IPS DF 6.9 (cell line): ENCODE results near the gene ABCG2.

Source experiments
- DNase-seq: peaks from one replicate; pipeline ENCODE4 v3.0.0-alpha.2; 2013; ENCODE audit warnings: low read depth, low spot score
- H3K27ac ChIP-seq: one replicate; pipeline ENCODE4 v1.5.1; 2013; ENCODE audit warnings: low read length, control low read depth
- H3K27me3 ChIP-seq: 2 replicates; pipeline ENCODE4 v1.6.1; 2013; ENCODE audit warnings: mild to moderate bottlenecking, low read length; ENCODE audit not compliant: control insufficient read depth, insufficient read depth
- H3K36me3 ChIP-seq: 2 replicates; pipeline ENCODE4 v1.6.1; 2013; ENCODE audit warnings: low read length; ENCODE audit not compliant: control insufficient read depth, insufficient read depth
- H3K4me1 ChIP-seq: 2 replicates; pipeline ENCODE4 v1.6.1; 2013; ENCODE audit warnings: low read length; ENCODE audit not compliant: control insufficient read depth, insufficient read depth
- H3K4me3 ChIP-seq: 2 replicates; pipeline ENCODE4 v1.5.1; 2013; ENCODE audit warnings: mild to moderate bottlenecking, low read length
- H3K9me3 ChIP-seq: 2 replicates; pipeline ENCODE4 v1.6.1; 2013; ENCODE audit warnings: low read length, inconsistent platforms; ENCODE audit not compliant: control insufficient read depth, insufficient read depth
- WGBS: extraction: QIAGEN DNeasy Blood & Tissue Kit; methylation state at CpG from one replicate; pipeline ENCODE4 v1.1.7; 2013; ENCODE audit warnings: mixed read lengths, missing lambda C conversion rate; ENCODE audit not compliant: insufficient read length, insufficient coverage; 5-methylcytosine and 5-hydroxymethylcytosine counted together

ABCG2 gene

GRCh38 chr4:88058295-88058694, 100.1 kb downstream of the ABCG2 start:
- Histone ChIP-seq H3K4me1 (no peaks in the 10 kb centered on the region), H3K27me3 (no peaks in the 10 kb centered on the region), H3K4me3 (no peak overlapping the region), H3K9me3 (no peaks in the 10 kb centered on the region), H3K36me3 (no peaks in the 10 kb centered on the region; the same call in 1 of the 2 replicates), H3K27ac (no peak overlapping the region)
- WGBS: no CpG with 5 or more reads among the region's 3 CpGs
- DNase-seq: no peak

GRCh38 chr4:88054901-88055300, 103.5 kb downstream of the ABCG2 start:
- H3K9me3 ChIP-seq: no peaks in the 10 kb centered on the region
- H3K4me3 ChIP-seq: no peak overlapping the region
- H3K4me1 ChIP-seq: no peaks in the 10 kb centered on the region
- DNase-seq: peak; percentile 43
- no peaks in the 10 kb centered on the region; the same call in 1 of the 2 replicates for H3K36me3 ChIP-seq
- no peaks in the 10 kb centered on the region for H3K27me3 ChIP-seq
- no CpG with 5 or more reads among the region's 3 CpGs for WGBS
- no peak overlapping the region for H3K27ac ChIP-seq

- H3K36me3 ChIP-seq: no peaks in the 10 kb centered on the region; the same call in 1 of the 2 replicates
- no peaks in the 10 kb centered on the region for H3K9me3 ChIP-seq
- DNase-seq: no peak
- WGBS: no CpG with 5 or more reads among the region's 4 CpGs
- H3K27me3 ChIP-seq: no peaks in the 10 kb centered on the region
- H3K4me3 ChIP-seq: no peak overlapping the region
- no peaks in the 10 kb centered on the region for H3K4me1 ChIP-seq
- no peak overlapping the region for H3K27ac ChIP-seq
These were observed 104.2 kb downstream of the ABCG2 start for GRCh38 chr4:88054229-88054628.

- no peak for DNase-seq
- Histone ChIP-seq H3K36me3 (peaks cover 22% of the 10 kb centered on the region; the same call in 1 of the 2 replicates), H3K9me3 (no peaks in the 10 kb centered on the region)
These were observed 113.4 kb downstream of the ABCG2 start for GRCh38 chr4:88045021-88045420.

GRCh38 chr4:88043586-88044340, 114.7 kb downstream of the ABCG2 start:
- Histone ChIP-seq H3K4me3 (no peak overlapping the region), H3K4me1 (no peaks in the 10 kb centered on the region), H3K27me3 (no peaks in the 10 kb centered on the region), H3K36me3 (peaks cover 23% of the 10 kb centered on the region; the same call in 1 of the 2 replicates), H3K9me3 (no peaks in the 10 kb centered on the region), H3K27ac (no peak overlapping the region)
- DNase-seq: no peak
- no CpG with 5 or more reads among the region's 8 CpGs for WGBS

More at GRCh38 chr4:88045021-88045420, 113.4 kb downstream of the ABCG2 start:
- Histone ChIP-seq H3K4me3 (no peak overlapping the region), H3K4me1 (no peaks in the 10 kb centered on the region), H3K27ac (no peak overlapping the region), H3K27me3 (no peaks in the 10 kb centered on the region)

GRCh38 chr4:88043001-88043400, 115.4 kb downstream of the ABCG2 start:
- Histone ChIP-seq H3K4me1 (no peaks in the 10 kb centered on the region), H3K27me3 (no peaks in the 10 kb centered on the region), H3K4me3 (no peak overlapping the region), H3K9me3 (no peaks in the 10 kb centered on the region), H3K27ac (no peak overlapping the region), H3K36me3 (peaks cover 27% of the 10 kb centered on the region; the same call in 1 of the 2 replicates)
- no CpG with 5 or more reads among the region's 1 CpG for WGBS
- no peak for DNase-seq

GRCh38 chr4:88041626-88042025, 116.8 kb downstream of the ABCG2 start:
- Histone ChIP-seq H3K36me3 (peaks cover 37% of the 10 kb centered on the region; the same call in 1 of the 2 replicates), H3K27me3 (no peaks in the 10 kb centered on the region), H3K9me3 (no peaks in the 10 kb centered on the region), H3K27ac (no peak overlapping the region), H3K4me3 (no peak overlapping the region), H3K4me1 (no peaks in the 10 kb centered on the region)
- DNase-seq: no peak
- no CpG with 5 or more reads among the region's 2 CpGs for WGBS

- no peaks in the 10 kb centered on the region for H3K4me1 ChIP-seq
- H3K9me3 ChIP-seq: no peaks in the 10 kb centered on the region
- no peak for DNase-seq
- H3K27ac ChIP-seq: no peak overlapping the region
- peaks cover 41% of the 10 kb centered on the region; the same call in 1 of the 2 replicates for H3K36me3 ChIP-seq
- whole genome bisulfite sequencing: 100% methylated on average over 1 of the region's 3 CpGs
- H3K27me3 ChIP-seq: no peaks in the 10 kb centered on the region
- H3K4me3 ChIP-seq: no peak overlapping the region
These were observed 117.7 kb downstream of the ABCG2 start for GRCh38 chr4:88040707-88041106.
